Smooth muscle cell of trachea (primary cell): ENCODE measurements around the gene KCNA10. TPM values are rescaled to one million over a fixed set of nuclear protein-coding genes. Genes with fewer than 3 reads are reported as not detected.

Experiments
- total RNA-seq: library from RNA; depleted of rRNA; stranded (reverse); fragments of >200 nt; gene quantifications from 2 replicates; pipeline ENCODE4 v1.2.1, GENCODE V29; 2014

KCNA10 gene
- not detected in 2 replicates for total RNA-seq

GRCh38 chr1:110519125-110519810 is at the start of gene KCNA10:
TSS of gene KCNA10 (minus strand) at chr1:110519175. CDS start at chr1:110518787, 388 bp downstream.

Other genes with a start within 250 kb of the KCNA10 start
- 28.8 and 34.2 TPM in 2 replicates for gene RBM15, start 179.8 kb downstream of the KCNA10 start, total RNA-seq
- 44.7 and 53.7 TPM in 2 replicates for gene SLC16A4, start 128.1 kb downstream of the KCNA10 start, total RNA-seq
- 45.5 and 75.8 TPM in 2 replicates for gene LAMTOR5, start 111.5 kb downstream of the KCNA10 start, total RNA-seq
- gene PROK1, start 68.0 kb downstream of the KCNA10 start, total RNA-seq = not detected in 2 replicates
- 0.17 TPM in 1 of 2 replicates, not detected in the other for gene KCNA2, start 87.2 kb upstream of the KCNA10 start, total RNA-seq
- 0.73 and 3.5 TPM in 2 replicates for gene KCNA3, start 155.8 kb upstream of the KCNA10 start, total RNA-seq